Mucosa of rectum (tissue), 2 donors: ENCODE results near the gene TROAP.

Source experiments
- H3K27ac ChIP-seq, 2 donors: one replicate each; pipeline ENCODE4 v1.7.0; 2013; ENCODE audit warnings: inconsistent platforms in 2 of 2, low read depth in 2 of 2, low read length in 2 of 2
- H3K27me3 ChIP-seq, 2 donors: one replicate each; pipeline ENCODE4 v1.7.0; 2013; ENCODE audit warnings: low read length in 2 of 2; ENCODE audit not compliant: control insufficient read depth in 2 of 2, insufficient read depth in 2 of 2
- H3K36me3 ChIP-seq, 2 donors: one replicate each; pipeline ENCODE4 v1.7.0; 2013; ENCODE audit warnings: low read length in 2 of 2; ENCODE audit not compliant: control insufficient read depth in 2 of 2, insufficient read depth in 2 of 2
- H3K4me1 ChIP-seq, 2 donors: one replicate each; pipeline ENCODE4 v1.7.0; 2013; ENCODE audit warnings: low read length in 2 of 2, mild to moderate bottlenecking in 1 of 2; ENCODE audit not compliant: control insufficient read depth in 2 of 2, insufficient read depth in 2 of 2
- H3K4me3 ChIP-seq, 2 donors: one replicate each; pipeline ENCODE4 v1.7.0; 2013; ENCODE audit warnings: low read length in 2 of 2
- H3K9ac ChIP-seq, 2 donors: one replicate each; pipeline ENCODE4 v1.7.0; 2013; ENCODE audit warnings: low read length in 2 of 2, low read depth in 1 of 2, mild to moderate bottlenecking in 1 of 2
- H3K9me3 ChIP-seq, 2 donors: one replicate each; pipeline ENCODE4 v1.7.0; 2013; ENCODE audit warnings: low read length in 2 of 2; ENCODE audit not compliant: control insufficient read depth in 2 of 2
- donor health status: healthy.
- donor health status: Normal muscosa, but diverticular disease.

TROAP gene

GRCh38 chr12:49352351-49352750 is 29.3 kb downstream of the TROAP start:
- Histone ChIP-seq H3K9ac (no peak overlapping the region), H3K27me3 (peaks cover 2 to 8% of the 10 kb centered on the region in 2 donors), H3K27ac (no peak overlapping the region), H3K4me1 (peaks cover 14 to 15% of the 10 kb centered on the region in 2 donors), H3K36me3 (peaks cover 0 to 4% of the 10 kb centered on the region in 2 donors), H3K4me3 (no peak overlapping the region), H3K9me3 (no peaks in the 10 kb centered on the region)

GRCh38 chr12:49355913-49356312 is 32.9 kb downstream of the TROAP start:
- Histone ChIP-seq H3K4me1 (peaks cover 0 to 4% of the 10 kb centered on the region in 2 donors), H3K36me3 (peaks cover 0 to 4% of the 10 kb centered on the region in 2 donors), H3K27ac (no peak overlapping the region), H3K27me3 (no peaks in the 10 kb centered on the region), H3K4me3 (no peak overlapping the region), H3K9me3 (no peaks in the 10 kb centered on the region), H3K9ac (no peak overlapping the region)

- peaks cover 0 to 4% of the 10 kb centered on the region in 2 donors for H3K4me1 ChIP-seq
- no peaks in the 10 kb centered on the region for H3K9me3 ChIP-seq
- H3K27ac ChIP-seq, result no peak overlapping the region
- H3K27me3 ChIP-seq, result no peaks in the 10 kb centered on the region
- no peak overlapping the region for H3K4me3 ChIP-seq
- no peaks in the 10 kb centered on the region for H3K36me3 ChIP-seq
- H3K9ac ChIP-seq, result no peak overlapping the region
These were observed 34.1 kb downstream of the TROAP start for GRCh38 chr12:49357103-49357678.

GRCh38 chr12:49358483-49359141 is 35.6 kb downstream of the TROAP start:
- no peak overlapping the region for H3K27ac ChIP-seq
- H3K27me3 ChIP-seq, result no peaks in the 10 kb centered on the region
- no peaks in the 10 kb centered on the region for H3K9me3 ChIP-seq
- no peak overlapping the region for H3K4me3 ChIP-seq
- H3K36me3 ChIP-seq, result no peaks in the 10 kb centered on the region
- H3K4me1 ChIP-seq, result peaks cover 0 to 4% of the 10 kb centered on the region in 2 donors
- H3K9ac ChIP-seq, result no peak overlapping the region

GRCh38 chr12:49359671-49360070 is 36.6 kb downstream of the TROAP start:
- H3K9me3 ChIP-seq, result no peaks in the 10 kb centered on the region
- no peaks in the 10 kb centered on the region for H3K27me3 ChIP-seq
- no peak overlapping the region for H3K4me3 ChIP-seq
- no peak overlapping the region for H3K9ac ChIP-seq
- peaks cover 0 to 4% of the 10 kb centered on the region in 2 donors for H3K4me1 ChIP-seq
- no peak overlapping the region for H3K27ac ChIP-seq
- no peaks in the 10 kb centered on the region for H3K36me3 ChIP-seq

GRCh38 chr12:49362077-49362476 is 39.0 kb downstream of the TROAP start:
- no peak overlapping the region for H3K4me3 ChIP-seq
- H3K9me3 ChIP-seq, result no peaks in the 10 kb centered on the region
- H3K36me3 ChIP-seq, result no peaks in the 10 kb centered on the region
- H3K27ac ChIP-seq, result no peak overlapping the region
- H3K27me3 ChIP-seq, result no peaks in the 10 kb centered on the region
- H3K4me1 ChIP-seq, result peaks cover 3 to 4% of the 10 kb centered on the region in 2 donors
- no peak overlapping the region for H3K9ac ChIP-seq

GRCh38 chr12:49364989-49365388 is 41.9 kb downstream of the TROAP start:
- peaks cover 3 to 8% of the 10 kb centered on the region in 2 donors for H3K4me1 ChIP-seq
- no peaks in the 10 kb centered on the region for H3K9me3 ChIP-seq
- no peak overlapping the region for H3K4me3 ChIP-seq
- no peaks in the 10 kb centered on the region for H3K27me3 ChIP-seq
- H3K9ac ChIP-seq, result no peak overlapping the region
- no peaks in the 10 kb centered on the region for H3K36me3 ChIP-seq
- no peak overlapping the region for H3K27ac ChIP-seq

- Histone ChIP-seq H3K4me1 (peaks cover 3 to 8% of the 10 kb centered on the region in 2 donors), H3K4me3 (no peak overlapping the region), H3K9ac (no peak overlapping the region), H3K36me3 (no peaks in the 10 kb centered on the region), H3K27ac (no peak overlapping the region), H3K9me3 (no peaks in the 10 kb centered on the region), H3K27me3 (no peaks in the 10 kb centered on the region)
These were observed 42.5 kb downstream of the TROAP start for GRCh38 chr12:49365542-49365941.

- H3K27me3 ChIP-seq, result no peaks in the 10 kb centered on the region
- H3K4me1 ChIP-seq, result peaks cover 3 to 8% of the 10 kb centered on the region in 2 donors
- peak overlapping the region; percentile 83 to 87 for H3K4me3 ChIP-seq
- H3K9me3 ChIP-seq, result no peaks in the 10 kb centered on the region
- H3K9ac ChIP-seq, result peak overlapping the region; percentile 85 to 92
- H3K36me3 ChIP-seq, result no peaks in the 10 kb centered on the region
- peak overlapping the region; percentile 85 to 89 for H3K27ac ChIP-seq
These were observed 43.1 kb downstream of the TROAP start for GRCh38 chr12:49366096-49366651.

- H3K9me3 ChIP-seq, result no peaks in the 10 kb centered on the region
- H3K4me3 ChIP-seq, result peak overlapping the region; percentile 83 to 87
- H3K9ac ChIP-seq, result peak overlapping the region; percentile 85 to 92
- no peaks in the 10 kb centered on the region for H3K36me3 ChIP-seq
- peaks cover 3 to 8% of the 10 kb centered on the region in 2 donors for H3K4me1 ChIP-seq
- H3K27ac ChIP-seq, result peak overlapping the region; percentile 85 to 89
- H3K27me3 ChIP-seq, result no peaks in the 10 kb centered on the region
These were observed 43.8 kb downstream of the TROAP start for GRCh38 chr12:49366652-49367380.
